WI38 (cell line): Measurements from ENCODE around the gene PBLD.

Source experiments
- H3K4me3 ChIP-seq: 2 replicates; pipeline ENCODE4 v1.5.1; 2011; ENCODE audit warnings: low read depth, mild to moderate bottlenecking, control low read depth, low read length
- TF ChIP-seq, protein P1 (sequence below): IDR thresholded peaks from 2 replicates; pipeline ENCODE4 v1.5.1; 2012; ENCODE audit warnings: low read depth, mild to moderate bottlenecking, control low read depth, low read length

PBLD gene

DNA sequence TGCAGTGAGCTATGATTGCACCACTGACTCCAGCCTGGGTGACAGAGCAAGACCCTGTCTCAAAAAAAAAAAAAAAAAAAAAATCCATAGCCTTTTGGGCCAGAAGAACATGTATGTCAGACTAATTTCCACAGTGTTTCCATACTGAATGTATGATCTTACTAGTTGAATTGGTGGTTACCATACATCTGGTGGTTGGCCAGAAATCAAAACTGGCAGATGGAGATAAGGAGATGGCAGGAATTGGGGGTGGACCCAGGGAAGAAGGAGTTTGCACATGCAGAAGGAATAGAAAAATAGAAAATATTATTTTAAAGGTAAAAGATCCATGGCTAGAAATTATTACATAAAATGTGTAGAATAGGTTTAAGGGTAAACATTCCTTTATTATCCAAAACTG is 97.1 kb downstream of the PBLD start:
- TF ChIP-seq, protein P1, sequence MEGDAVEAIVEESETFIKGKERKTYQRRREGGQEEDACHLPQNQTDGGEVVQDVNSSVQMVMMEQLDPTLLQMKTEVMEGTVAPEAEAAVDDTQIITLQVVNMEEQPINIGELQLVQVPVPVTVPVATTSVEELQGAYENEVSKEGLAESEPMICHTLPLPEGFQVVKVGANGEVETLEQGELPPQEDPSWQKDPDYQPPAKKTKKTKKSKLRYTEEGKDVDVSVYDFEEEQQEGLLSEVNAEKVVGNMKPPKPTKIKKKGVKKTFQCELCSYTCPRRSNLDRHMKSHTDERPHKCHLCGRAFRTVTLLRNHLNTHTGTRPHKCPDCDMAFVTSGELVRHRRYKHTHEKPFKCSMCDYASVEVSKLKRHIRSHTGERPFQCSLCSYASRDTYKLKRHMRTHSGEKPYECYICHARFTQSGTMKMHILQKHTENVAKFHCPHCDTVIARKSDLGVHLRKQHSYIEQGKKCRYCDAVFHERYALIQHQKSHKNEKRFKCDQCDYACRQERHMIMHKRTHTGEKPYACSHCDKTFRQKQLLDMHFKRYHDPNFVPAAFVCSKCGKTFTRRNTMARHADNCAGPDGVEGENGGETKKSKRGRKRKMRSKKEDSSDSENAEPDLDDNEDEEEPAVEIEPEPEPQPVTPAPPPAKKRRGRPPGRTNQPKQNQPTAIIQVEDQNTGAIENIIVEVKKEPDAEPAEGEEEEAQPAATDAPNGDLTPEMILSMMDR, result no peak
- H3K4me3 ChIP-seq, result no peak overlapping the region

DNA sequence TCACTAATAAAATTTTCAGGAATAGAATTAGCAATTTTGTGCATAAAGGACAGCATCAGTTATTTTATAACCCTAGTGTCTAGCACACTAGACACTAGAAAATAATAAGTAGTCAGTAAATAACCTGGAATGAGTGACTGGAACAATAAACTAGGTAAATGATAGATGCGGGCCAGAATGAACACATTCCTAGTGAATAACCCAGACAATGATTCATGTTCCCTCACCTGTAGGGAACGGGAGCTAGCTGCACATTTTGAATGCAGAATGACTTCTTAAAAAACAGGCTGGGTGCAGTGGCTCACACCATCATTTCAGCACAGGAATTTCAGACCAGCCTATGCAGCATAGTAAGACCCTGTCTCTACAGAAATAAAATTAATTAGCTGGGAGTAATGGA is 97.6 kb downstream of the PBLD start:
- TF ChIP-seq, protein P1, result no peak

DNA sequence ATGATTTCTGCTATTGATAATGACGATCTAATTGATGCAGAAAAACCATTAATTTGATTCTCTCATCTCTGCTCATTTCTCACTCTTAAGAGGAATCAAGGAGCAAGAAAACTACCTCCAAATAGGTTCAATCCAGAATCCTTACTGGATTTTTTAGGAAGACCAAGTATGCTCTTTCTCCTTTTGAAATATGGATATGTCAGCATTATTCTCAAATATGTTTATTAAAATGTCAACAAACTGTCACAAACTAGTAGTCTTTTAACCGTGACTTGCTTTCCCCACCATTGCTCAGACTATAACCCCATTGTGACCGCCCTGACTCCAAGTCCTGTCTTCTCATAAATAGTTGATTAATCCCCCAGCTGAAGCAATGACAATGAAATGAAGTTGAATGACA is 99.7 kb downstream of the PBLD start:
- TF ChIP-seq, protein P1, result no peak
- H3K4me3 ChIP-seq, result no peak overlapping the region

More for the DNA sequence above, 97.6 kb downstream of the PBLD start:
- no peak overlapping the region for H3K4me3 ChIP-seq
